Neuronal stem cell (in vitro differentiated cells): ENCODE results near the gene CFLAR.

Source experiments
- DNase-seq: peaks from one replicate; pipeline ENCODE4 v3.0.0-alpha.2; 2013; ENCODE audit warnings: low spot score
- H2AFZ ChIP-seq: one replicate; pipeline ENCODE4 v1.6.1; 2013; ENCODE audit warnings: mild to moderate bottlenecking, low read length, inconsistent platforms
- H2AK5ac ChIP-seq: 2 replicates; pipeline ENCODE4 v1.6.1; 2013; ENCODE audit warnings: low read depth, mild to moderate bottlenecking, inconsistent platforms, low read length, moderate library complexity, mixed read lengths
- H2BK120ac ChIP-seq: 2 replicates; pipeline ENCODE4 v1.6.1; 2013; ENCODE audit warnings: low read depth, mild to moderate bottlenecking, inconsistent platforms, low read length, moderate library complexity, mixed read lengths
- H2BK12ac ChIP-seq: one replicate; pipeline ENCODE4 v1.6.1; 2013; ENCODE audit warnings: low read length, inconsistent platforms
- H2BK15ac ChIP-seq: 2 replicates; pipeline ENCODE4 v1.6.1; 2013; ENCODE audit warnings: mild to moderate bottlenecking, low read length, inconsistent platforms, mixed read lengths
- H2BK5ac ChIP-seq: one replicate; pipeline ENCODE4 v1.6.1; 2013; ENCODE audit warnings: inconsistent platforms, mild to moderate bottlenecking, low read length, moderate library complexity
- H3K14ac ChIP-seq: one replicate; pipeline ENCODE4 v1.6.1; 2013; ENCODE audit warnings: low read length, inconsistent platforms
- H3K18ac ChIP-seq: 2 replicates; pipeline ENCODE4 v1.6.1; 2013; ENCODE audit warnings: low read length, inconsistent platforms
- H3K23ac ChIP-seq: 2 replicates; pipeline ENCODE4 v1.6.1; 2013; ENCODE audit warnings: low read depth, mild to moderate bottlenecking, mixed read lengths, low read length, inconsistent platforms; ENCODE audit not compliant: poor library complexity
- H3K27ac ChIP-seq: replicated peaks from 3 replicates; pipeline ENCODE4 v1.5.1; 2013; ENCODE audit warnings: low read length, inconsistent platforms
- H3K27me3 ChIP-seq, 3 experiments: 2 replicates each; pipeline ENCODE4 v1.6.1; 2013; ENCODE audit warnings: low read length in 3 of 3, mild to moderate bottlenecking in 2 of 3, inconsistent platforms in 1 of 3, low read depth in 1 of 3, mixed read lengths in 1 of 3, moderate library complexity in 1 of 3; ENCODE audit not compliant: control insufficient read depth in 3 of 3, insufficient read depth in 3 of 3
- H3K36me3 ChIP-seq, 2 donors: replicated peaks in 1 of 2; 2 replicates each; pipeline ENCODE4 v1.6.1; 2013; ENCODE audit warnings: low read length in 2 of 2; ENCODE audit not compliant: control insufficient read depth in 2 of 2, insufficient read depth in 2 of 2
- H3K4ac ChIP-seq: 2 replicates; pipeline ENCODE4 v1.6.1; 2013; ENCODE audit warnings: inconsistent platforms, mild to moderate bottlenecking, low read length, moderate library complexity
- H3K4me1 ChIP-seq, 2 donors: 1 replicate in 1 of 2; 2 replicates in 1 of 2; pipeline ENCODE4 v1.6.1; 2013; ENCODE audit warnings: low read length in 2 of 2, low read depth in 1 of 2; ENCODE audit not compliant: control insufficient read depth in 2 of 2, insufficient read depth in 1 of 2
- H3K4me2 ChIP-seq: one replicate; pipeline ENCODE4 v1.6.1; 2013; ENCODE audit warnings: mild to moderate bottlenecking, low read length, inconsistent platforms; ENCODE audit not compliant: insufficient read depth, poor library complexity, severe bottlenecking
- H3K4me3 ChIP-seq, 2 donors: 2 replicates each; pipeline ENCODE4 v1.5.1; 2013; ENCODE audit warnings: low read length in 2 of 2, mild to moderate bottlenecking in 2 of 2, inconsistent platforms in 1 of 2, moderate library complexity in 1 of 2
- H3K79me1 ChIP-seq: one replicate; pipeline ENCODE4 v1.6.1; 2013; ENCODE audit warnings: low read depth, mild to moderate bottlenecking, inconsistent platforms, low read length, moderate library complexity
- H3K9ac ChIP-seq: one replicate; pipeline ENCODE4 v1.6.1; 2013; ENCODE audit warnings: mild to moderate bottlenecking, low read depth, low read length, inconsistent platforms; ENCODE audit not compliant: poor library complexity
- H3K9me3 ChIP-seq, 2 donors: replicated peaks in 1 of 2; 2 replicates each; pipeline versions ENCODE3 to v1.6.1; 2013; ENCODE audit warnings: low read length in 2 of 2, mild to moderate bottlenecking in 2 of 2, inconsistent platforms in 1 of 2, low read depth in 1 of 2, mixed read lengths in 1 of 2, moderate library complexity in 1 of 2; ENCODE audit not compliant: control insufficient read depth in 2 of 2, insufficient read depth in 1 of 2
- H4K8ac ChIP-seq: one replicate; pipeline ENCODE4 v1.6.1; 2013; ENCODE audit warnings: low read depth, mild to moderate bottlenecking, inconsistent platforms, low read length, moderate library complexity
- H4K91ac ChIP-seq: one replicate; pipeline ENCODE4 v1.6.1; 2013; ENCODE audit warnings: low read length, low read depth, mild to moderate bottlenecking, inconsistent platforms; ENCODE audit not compliant: poor library complexity
- WGBS, 2 donors: extraction: QIAGEN DNeasy Blood & Tissue Kit; methylation state at CpG; one replicate each; pipeline ENCODE4 v1.1.7; 2013; ENCODE audit warnings: missing lambda C conversion rate in 2 of 2, mixed read lengths in 1 of 2; ENCODE audit not compliant: insufficient read length in 2 of 2, insufficient replicate concordance in 1 of 2; ENCODE audit errors: extremely low coverage in 2 of 2; 5-methylcytosine and 5-hydroxymethylcytosine counted together

Gene CFLAR

DNA sequence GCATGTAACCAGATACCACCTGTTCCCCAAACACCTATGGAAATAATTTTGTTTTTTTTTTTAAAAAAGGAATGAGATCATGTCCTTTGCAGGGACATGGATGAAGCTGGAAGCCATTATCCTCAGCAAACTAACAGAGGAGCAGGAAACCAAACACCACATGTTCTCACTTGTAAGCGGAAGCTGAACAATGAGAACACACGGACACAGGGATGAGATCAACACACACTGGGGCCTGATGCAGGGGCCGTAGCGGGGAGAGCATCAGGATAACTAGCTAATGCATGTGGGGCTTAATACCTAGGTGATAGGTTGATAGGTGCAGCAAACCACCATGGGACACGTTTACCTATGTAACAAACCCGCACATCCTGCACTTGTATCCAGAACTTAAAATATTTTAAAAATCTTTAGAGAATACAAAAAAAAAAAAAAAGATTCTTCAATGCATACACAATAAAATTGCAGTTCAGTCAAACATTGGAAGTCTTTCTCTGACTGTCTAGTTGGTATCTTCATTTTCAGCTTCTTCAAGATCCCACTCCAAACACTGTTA lies 55.4 kb downstream of the CFLAR start:
- WGBS, 2 donors = no CpG with 5 or more reads among the region's 6 CpGs
- H4K8ac ChIP-seq = no peak overlapping the region
- no peak overlapping the region for H3K14ac ChIP-seq
- H3K4me2 ChIP-seq = no peak overlapping the region
- no peak overlapping the region for H3K27ac ChIP-seq
- H3K27me3 ChIP-seq = no peaks in the 10 kb centered on the region
- DNase-seq = no peak
- H3K23ac ChIP-seq = no peak overlapping the region
- H3K4ac ChIP-seq = no peak overlapping the region
- no peak overlapping the region for H3K4me3 ChIP-seq
- no peak overlapping the region for H2AK5ac ChIP-seq
- no peak overlapping the region for H3K9ac ChIP-seq
- H2BK5ac ChIP-seq = no peak overlapping the region
- no peak overlapping the region for H2BK120ac ChIP-seq
- H3K36me3 ChIP-seq = no peaks in the 10 kb centered on the region
- no peak overlapping the region for H2AFZ ChIP-seq
- H3K18ac ChIP-seq = no peak overlapping the region
- no peaks in the 10 kb centered on the region for H3K4me1 ChIP-seq
- H4K91ac ChIP-seq = no peak overlapping the region
- H3K79me1 ChIP-seq = no peaks in the 10 kb centered on the region
- peaks cover 0 to 2% of the 10 kb centered on the region in 2 donors for H3K9me3 ChIP-seq
- H2BK15ac ChIP-seq = no peak overlapping the region
- H2BK12ac ChIP-seq = no peak overlapping the region

DNA sequence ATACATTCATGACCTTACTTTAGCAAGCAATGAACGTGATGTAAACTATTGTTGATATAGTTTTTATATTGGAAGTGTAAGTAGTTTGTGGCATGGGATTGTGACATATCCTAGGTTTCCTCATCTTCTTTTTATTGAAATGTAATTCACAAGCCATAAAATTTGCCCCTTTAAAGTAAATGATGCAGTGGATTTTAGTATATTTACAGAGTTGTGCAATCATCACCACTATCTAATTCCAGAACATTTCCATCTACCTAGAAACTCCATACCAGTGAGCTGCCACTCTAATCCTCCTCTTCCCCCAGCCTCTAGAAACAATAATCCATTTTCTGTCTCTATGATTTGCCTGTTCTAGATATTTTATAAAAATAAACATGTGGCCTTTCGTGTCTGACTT lies 56.3 kb downstream of the CFLAR start:
- Histone ChIP-seq H3K27me3 (no peaks in the 10 kb centered on the region), H3K9ac (no peak overlapping the region), H3K4me3 (no peak overlapping the region), H4K91ac (no peak overlapping the region), H2BK120ac (no peak overlapping the region), H3K4me1 (no peaks in the 10 kb centered on the region), H3K4ac (no peak overlapping the region), H2AFZ (no peak overlapping the region), H2BK12ac (no peak overlapping the region), H3K18ac (no peak overlapping the region), H3K9me3 (peaks cover 0 to 2% of the 10 kb centered on the region in 2 donors), H4K8ac (no peak overlapping the region), H3K36me3 (no peaks in the 10 kb centered on the region), H2BK5ac (no peak overlapping the region), H2BK15ac (no peak overlapping the region), H3K27ac (no peak overlapping the region), H3K4me2 (no peak overlapping the region), H3K14ac (no peak overlapping the region), H3K79me1 (no peaks in the 10 kb centered on the region), H3K23ac (no peak overlapping the region), H2AK5ac (no peak overlapping the region)
- no CpG with 5 or more reads among the region's 2 CpGs for WGBS, 2 donors
- no peak for DNase-seq

DNA sequence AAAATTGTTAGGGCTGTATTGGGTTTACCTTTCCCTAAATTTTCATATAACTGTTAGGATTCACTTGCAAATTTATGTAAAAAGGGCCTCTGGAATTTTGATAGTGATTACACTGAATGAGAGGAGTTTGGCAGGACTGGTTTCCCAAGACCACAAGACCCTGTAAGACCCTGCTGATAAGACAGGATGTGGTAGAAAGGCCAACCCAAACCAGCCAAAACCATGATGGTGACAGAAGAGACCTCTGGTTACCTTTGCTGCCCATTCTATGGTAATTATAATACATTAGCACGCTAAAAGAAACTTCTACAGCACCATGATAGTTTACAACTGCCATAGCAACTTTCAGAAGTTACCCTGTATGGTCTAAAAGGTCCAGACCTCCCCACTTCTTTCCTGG lies 58.7 kb downstream of the CFLAR start:
- Histone ChIP-seq H3K4me2 (no peak overlapping the region), H2BK5ac (no peak overlapping the region), H3K4me3 (no peak overlapping the region), H3K27me3 (no peaks in the 10 kb centered on the region), H3K9me3 (no peaks in the 10 kb centered on the region), H4K8ac (no peak overlapping the region), H2AFZ (no peak overlapping the region), H2AK5ac (no peak overlapping the region), H2BK15ac (no peak overlapping the region), H3K79me1 (no peaks in the 10 kb centered on the region), H2BK120ac (no peak overlapping the region), H3K9ac (no peak overlapping the region), H3K18ac (no peak overlapping the region), H3K4ac (no peak overlapping the region), H3K27ac (no peak overlapping the region), H2BK12ac (no peak overlapping the region), H4K91ac (no peak overlapping the region), H3K23ac (no peak overlapping the region), H3K36me3 (no peaks in the 10 kb centered on the region), H3K4me1 (no peaks in the 10 kb centered on the region), H3K14ac (no peak overlapping the region)
- no peak for DNase-seq
- no CpG with 5 or more reads among the region's 1 CpG for WGBS, 2 donors

DNA sequence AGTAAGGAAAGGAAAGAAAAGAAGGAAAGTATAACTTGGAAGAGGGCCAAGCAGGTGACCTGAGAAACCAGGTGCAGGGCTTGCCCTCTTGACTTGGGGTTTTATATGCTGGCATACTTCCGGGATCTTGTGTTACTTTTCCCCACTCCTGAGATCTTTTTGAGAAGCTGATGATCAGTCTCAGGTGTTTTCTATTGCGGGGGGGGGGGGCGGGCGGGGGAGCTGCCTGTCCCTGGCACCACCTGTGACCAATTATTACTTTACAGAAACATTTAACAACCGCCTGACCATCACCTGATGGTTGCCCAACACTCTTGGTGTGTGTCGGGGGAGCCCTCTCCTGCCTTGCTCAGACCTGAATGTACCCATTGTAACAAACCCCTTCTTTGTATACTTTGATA lies 60.1 kb downstream of the CFLAR start:
- H3K4me3 ChIP-seq = no peak overlapping the region
- no peak overlapping the region for H2BK120ac ChIP-seq
- no peaks in the 10 kb centered on the region for H3K36me3 ChIP-seq
- no peak overlapping the region for H2AK5ac ChIP-seq
- no peak overlapping the region for H4K91ac ChIP-seq
- H3K79me1 ChIP-seq = no peaks in the 10 kb centered on the region
- no peak overlapping the region for H3K27ac ChIP-seq
- WGBS, 2 donors = no CpG with 5 or more reads among the region's 6 CpGs
- H2BK15ac ChIP-seq = no peak overlapping the region
- no peak overlapping the region for H2BK12ac ChIP-seq
- no peak overlapping the region for H3K18ac ChIP-seq
- H3K14ac ChIP-seq = no peak overlapping the region
- no peak overlapping the region for H3K4ac ChIP-seq
- H3K23ac ChIP-seq = no peak overlapping the region
- DNase-seq = no peak
- H3K9me3 ChIP-seq = no peaks in the 10 kb centered on the region
- no peak overlapping the region for H3K4me2 ChIP-seq
- H3K4me1 ChIP-seq = no peaks in the 10 kb centered on the region
- peak overlapping the region; percentile 27 for H2AFZ ChIP-seq
- H4K8ac ChIP-seq = no peak overlapping the region
- H2BK5ac ChIP-seq = no peak overlapping the region
- no peaks in the 10 kb centered on the region for H3K27me3 ChIP-seq
- H3K9ac ChIP-seq = no peak overlapping the region
